B cell (primary cell): ENCODE measurements around the gene ACAP1. TPM values are rescaled to one million over a fixed set of nuclear protein-coding genes. Genes with fewer than 3 reads are reported as not detected.
"Not testable (repeated sequence)": the region's sequence is repeated elsewhere in the genome, so short reads cannot be mapped to it uniquely, and the experiment has no call there.

Source experiments
- ATAC-seq: fragments of 200-7000 bp; cut with Tn5 transposase; one replicate; pipeline ENCODE4 v1.10.0; 2021; ENCODE audit warnings: low read depth, mild to moderate bottlenecking, moderate number of reproducible peaks, moderate library complexity
- CTCF ChIA-PET: fragments of 350-600 bp; sonication (Branson Sonifier 250); formaldehyde crosslinking; loops from one replicate; lab custom pipeline; 2021; ENCODE audit warnings: antibody characterized with exemption, inconsistent platforms; lab: Charles Lee
- POLR2A ChIA-PET: fragments of 350-600 bp; sonication (Branson Sonifier 250); formaldehyde crosslinking; loops from one replicate; lab custom pipeline; 2021; ENCODE audit warnings: antibody characterized with exemption; lab: Charles Lee
- DNase-seq: peaks from one replicate; pipeline ENCODE4 v3.0.0; 2013
- H2AFZ ChIP-seq: 2 replicates; pipeline ENCODE4 v1.6.1; 2012; ENCODE audit warnings: mild to moderate bottlenecking, low read depth, low read length; ENCODE audit not compliant: insufficient read depth, poor library complexity, severe bottlenecking
- H3K27ac ChIP-seq, 2 donors: 1 replicate in 1 of 2; 2 replicates in 1 of 2; pipeline ENCODE4 v1.5.1; 2012 to 2013; ENCODE audit warnings: low read length in 2 of 2, mild to moderate bottlenecking in 2 of 2, moderate library complexity in 1 of 2
- H3K27me3 ChIP-seq, 4 experiments: fragments of 200-600 bp in 1 of 4; sonication (generic) in 1 of 4; replicated peaks in 1 of 4; 1 replicate in 2 of 4; 2 replicates in 2 of 4; pipeline versions ENCODE4 v1.6.1 to v1.7.0; 2013 to 2016; ENCODE audit warnings: low read length in 3 of 4, mild to moderate bottlenecking in 2 of 4, mixed read lengths in 1 of 4, moderate library complexity in 1 of 4; ENCODE audit not compliant: insufficient read depth in 4 of 4, control insufficient read depth in 3 of 4; ENCODE audit errors: control extremely low read depth in 1 of 4
- H3K36me3 ChIP-seq, 2 experiments: replicated peaks in 1 of 2; 1 replicate in 1 of 2; 2 replicates in 1 of 2; pipeline versions ENCODE4 v1.6.1 to v1.7.1; 2013; ENCODE audit warnings: low read length in 1 of 2; ENCODE audit not compliant: insufficient read depth in 2 of 2, control insufficient read depth in 1 of 2; ENCODE audit errors: control extremely low read depth in 1 of 2, extremely low read depth in 1 of 2
- H3K4me1 ChIP-seq, 2 donors: fragments of 200-600 bp in 1 of 2; sonication (generic) in 1 of 2; 1 replicate in 1 of 2; 2 replicates in 1 of 2; pipeline versions ENCODE4 v1.5.1 to v1.6.1; 2013 to 2017; ENCODE audit warnings: low read length in 2 of 2; ENCODE audit not compliant: control insufficient read depth in 2 of 2, insufficient read depth in 2 of 2
- H3K4me2 ChIP-seq: replicated peaks from 2 replicates; pipeline ENCODE3; 2012; ENCODE audit warnings: mild to moderate bottlenecking, low read depth, low read length; ENCODE audit not compliant: poor library complexity, severe bottlenecking
- H3K4me3 ChIP-seq, 5 experiments: fragments of 200-600 bp in 1 of 5; sonication (generic) in 1 of 5; 1 replicate in 3 of 5; 2 replicates in 2 of 5; pipeline versions ENCODE4 v1.5.1 to v1.7.0; 2011 to 2016; ENCODE audit warnings: low read length in 4 of 5, mild to moderate bottlenecking in 4 of 5, low read depth in 2 of 5, control low read depth in 1 of 5, moderate library complexity in 1 of 5; ENCODE audit not compliant: insufficient read depth in 1 of 5; ENCODE audit errors: control extremely low read depth in 1 of 5, extremely low read depth in 1 of 5
- H3K79me2 ChIP-seq: fragments of 200-600 bp; sonication (generic); one replicate; pipeline ENCODE4 v1.6.0; 2016; ENCODE audit warnings: low read length; ENCODE audit not compliant: control insufficient read depth, insufficient read depth
- H3K9ac ChIP-seq: fragments of 200-600 bp; sonication (generic); 2 replicates; pipeline ENCODE4 v1.6.1; 2017; ENCODE audit warnings: mild to moderate bottlenecking, low read length, moderate library complexity
- H3K9me3 ChIP-seq, 3 donors: one replicate each; pipeline versions ENCODE4 v1.6.1 to v1.7.1; 2013; ENCODE audit warnings: low read length in 2 of 3; ENCODE audit not compliant: control insufficient read depth in 2 of 3, insufficient read depth in 1 of 3; ENCODE audit errors: control extremely low read depth in 1 of 3
- H4K20me1 ChIP-seq: 2 replicates; pipeline ENCODE4 v1.6.0; 2012; ENCODE audit warnings: mild to moderate bottlenecking, low read length; ENCODE audit not compliant: insufficient read depth, control insufficient read depth, poor library complexity, severe bottlenecking
- H3K27ac Mint-ChIP-seq: one replicate; pipeline ENCODE4 v1.8.0; 2021; ENCODE audit warnings: mixed read lengths
- H3K27me3 Mint-ChIP-seq: one replicate; pipeline ENCODE4 v1.8.0; 2021; ENCODE audit warnings: mixed read lengths
- H3K4me1 Mint-ChIP-seq: one replicate; pipeline ENCODE4 v1.8.0; 2021; ENCODE audit warnings: mixed read lengths
- H3K4me3 Mint-ChIP-seq: one replicate; pipeline ENCODE4 v1.8.0; 2021; ENCODE audit warnings: mixed read lengths
- H3K9me3 Mint-ChIP-seq: one replicate; pipeline ENCODE4 v1.8.0; 2022; ENCODE audit warnings: mixed read lengths; ENCODE audit not compliant: insufficient read depth
- EZH2 ChIP-seq: IDR thresholded peaks from 2 replicates; pipeline ENCODE4 v1.6.1; 2012; ENCODE audit warnings: borderline replicate concordance, low read depth, mild to moderate bottlenecking, moderate library complexity, low read length; ENCODE audit not compliant: insufficient read depth, poor library complexity, severe bottlenecking
- WGBS: methylation state at CpG from one replicate; pipeline ENCODE4 v1.1.5; 2013; ENCODE audit warnings: missing lambda C conversion rate; ENCODE audit not compliant: insufficient coverage; 5-methylcytosine and 5-hydroxymethylcytosine counted together
- intact Hi-C: fragments of 100-400 bp; cut with micrococcal nuclease; formaldehyde crosslinking; loops from one replicate; pipeline ENCODE4 v1.10.0; 2022
- polyA plus RNA-seq: library from polyadenylated mRNA; depleted of rRNA; stranded (reverse); fragments of >200 nt; gene quantifications from 2 replicates; pipeline ENCODE4 v1.2.3, GENCODE V29; 2012
- total RNA-seq, 2 donors: library from RNA; stranded (reverse); fragments of 120-200 nt in 1 of 2; gene quantifications; 1 replicate in 1 of 2; 2 replicates in 1 of 2; pipeline versions ENCODE4 v1.2.3 to v1.2.4, GENCODE V29; 2013 to 2022
- TF ChIP-seq, protein P1 (sequence below): fragments of 200-600 bp; IDR thresholded peaks from one replicate; pipeline ENCODE4 v1.8.0; 2022; ENCODE audit warnings: antibody characterized with exemption, mild to moderate bottlenecking

The ACAP1 gene
- total and polyA plus RNA-seq, 2 donors (not counting 1 experiment from before 2014, with no cell fraction given): 392 to 412 TPM

DNA sequence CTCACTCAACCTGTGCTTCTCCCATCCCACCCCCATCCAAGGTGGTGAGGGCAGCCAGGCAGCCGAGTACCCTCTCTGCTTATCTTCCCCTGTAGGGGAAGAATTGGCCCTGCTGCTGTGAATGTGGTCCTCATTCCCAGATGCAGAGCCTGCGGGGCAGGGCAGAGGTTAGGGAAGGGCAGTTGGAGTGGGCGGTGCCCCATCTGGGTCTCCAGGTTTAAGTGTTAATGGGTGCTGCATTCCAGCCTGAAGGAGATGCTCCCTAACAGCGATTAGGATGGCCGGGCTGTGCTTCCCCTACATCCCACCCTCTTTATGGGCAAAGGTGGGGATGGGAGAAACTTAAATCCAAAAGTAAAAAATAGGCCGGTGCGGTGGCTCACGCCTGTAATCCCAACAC is 30.8 kb downstream of the ACAP1 start:
- no peak overlapping the region for H3K9ac ChIP-seq
- no peak overlapping the region for H3K4me2 ChIP-seq
- H3K79me2 ChIP-seq: no peaks in the 10 kb centered on the region
- ATAC-seq: no peak
- H3K27ac ChIP-seq: no peak overlapping the region
- no peaks in the 10 kb centered on the region for H3K36me3 ChIP-seq
- Mint-ChIP-seq H3K4me1 (no peaks in the 10 kb centered on the region), H3K4me3 (no peak overlapping the region), H3K27me3 (peaks cover 3% of the 10 kb centered on the region), H3K27ac (no peak overlapping the region), H3K9me3 (no peaks in the 10 kb centered on the region)
- H2AFZ ChIP-seq: no peak overlapping the region
- no peak overlapping the region for H3K4me3 ChIP-seq
- DNase-seq: no peak
- no peaks in the 10 kb centered on the region for H3K9me3 ChIP-seq
- peaks cover 0 to 5% (median 0%) of the 10 kb centered on the region in 4 experiments for H3K27me3 ChIP-seq
- no peaks in the 10 kb centered on the region for H3K4me1 ChIP-seq
- 89% methylated on average over 6 of the region's 8 CpGs for WGBS
- no peak for TF ChIP-seq EZH2
- TF ChIP-seq, protein P1, sequence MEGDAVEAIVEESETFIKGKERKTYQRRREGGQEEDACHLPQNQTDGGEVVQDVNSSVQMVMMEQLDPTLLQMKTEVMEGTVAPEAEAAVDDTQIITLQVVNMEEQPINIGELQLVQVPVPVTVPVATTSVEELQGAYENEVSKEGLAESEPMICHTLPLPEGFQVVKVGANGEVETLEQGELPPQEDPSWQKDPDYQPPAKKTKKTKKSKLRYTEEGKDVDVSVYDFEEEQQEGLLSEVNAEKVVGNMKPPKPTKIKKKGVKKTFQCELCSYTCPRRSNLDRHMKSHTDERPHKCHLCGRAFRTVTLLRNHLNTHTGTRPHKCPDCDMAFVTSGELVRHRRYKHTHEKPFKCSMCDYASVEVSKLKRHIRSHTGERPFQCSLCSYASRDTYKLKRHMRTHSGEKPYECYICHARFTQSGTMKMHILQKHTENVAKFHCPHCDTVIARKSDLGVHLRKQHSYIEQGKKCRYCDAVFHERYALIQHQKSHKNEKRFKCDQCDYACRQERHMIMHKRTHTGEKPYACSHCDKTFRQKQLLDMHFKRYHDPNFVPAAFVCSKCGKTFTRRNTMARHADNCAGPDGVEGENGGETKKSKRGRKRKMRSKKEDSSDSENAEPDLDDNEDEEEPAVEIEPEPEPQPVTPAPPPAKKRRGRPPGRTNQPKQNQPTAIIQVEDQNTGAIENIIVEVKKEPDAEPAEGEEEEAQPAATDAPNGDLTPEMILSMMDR: no peak
- ChIA-PET CTCF (interaction anchor here (0.9 kb wide), 1 partner anchor 12 kb away, joined by 3 read pairs; the partner anchor contains the start of gene TMEM95), POLR2A (no interaction called here)
- intact Hi-C loops: no loop called here
- no peaks in the 10 kb centered on the region for H4K20me1 ChIP-seq

DNA sequence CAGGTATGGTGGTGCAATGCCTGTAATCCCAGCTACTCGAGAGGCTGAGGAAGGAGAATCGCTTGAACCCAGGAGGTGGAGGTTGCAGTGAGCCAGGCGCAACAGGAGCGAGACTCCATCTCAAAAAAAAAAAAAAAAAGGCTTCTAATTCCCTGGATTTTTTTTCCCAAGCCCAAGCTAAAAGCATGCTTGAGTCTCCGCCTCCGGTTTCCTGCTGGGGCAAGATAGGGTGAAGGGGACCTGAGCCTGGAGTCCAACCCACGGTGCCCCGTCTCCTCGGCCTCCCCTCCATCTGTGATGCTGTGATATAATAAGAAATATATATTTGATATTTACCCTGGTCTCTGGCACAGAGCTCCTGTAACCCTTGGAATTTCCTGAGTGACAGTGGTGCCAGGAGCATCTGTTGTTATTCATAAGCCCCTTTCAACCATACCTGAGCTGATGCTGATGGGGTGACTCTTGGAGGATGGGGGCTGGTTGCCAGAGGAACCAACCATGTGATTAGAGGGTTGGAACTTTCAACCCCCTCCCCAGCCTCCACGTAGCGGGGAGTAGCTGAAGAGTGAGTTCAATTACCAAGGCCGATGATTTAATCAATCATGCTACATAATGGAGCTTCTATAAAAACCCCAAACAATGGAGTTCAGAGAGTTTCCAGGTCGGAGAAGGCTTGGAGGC is 31.7 kb downstream of the ACAP1 start:
- H3K4me1 ChIP-seq: no peaks in the 10 kb centered on the region
- ChIA-PET POLR2A (interaction anchor here (0.6 kb wide), 1 partner anchor 74 kb away, joined by 4 read pairs; no protein-coding TSS in a partner anchor), CTCF (interaction anchor here (0.9 kb wide), 1 partner anchor 13 kb away, joined by 3 read pairs; the partner anchor contains the start of gene TMEM95)
- H3K9ac ChIP-seq: no peak overlapping the region
- no peak overlapping the region for H2AFZ ChIP-seq
- ATAC-seq (no peak), DNase-seq (no peak)
- no peak overlapping the region for H3K4me3 Mint-ChIP-seq
- H3K79me2 ChIP-seq: no peaks in the 10 kb centered on the region
- no peaks in the 10 kb centered on the region for H3K36me3 ChIP-seq
- H3K27ac ChIP-seq: no peak overlapping the region
- peaks cover 3% of the 10 kb centered on the region for H3K27me3 Mint-ChIP-seq
- no peak overlapping the region for H3K4me3 ChIP-seq
- H3K9me3 ChIP-seq: no peaks in the 10 kb centered on the region
- WGBS: 83% methylated on average over 1 of the region's 13 CpGs
- peaks cover 0 to 4% (median 0%) of the 10 kb centered on the region in 4 experiments for H3K27me3 ChIP-seq
- no peaks in the 10 kb centered on the region for H3K4me1 Mint-ChIP-seq
- TF ChIP-seq, protein P1: no peak
- intact Hi-C loops: no loop called here
- H4K20me1 ChIP-seq: no peaks in the 10 kb centered on the region
- H3K9me3 Mint-ChIP-seq: no peaks in the 10 kb centered on the region
- no peak overlapping the region for H3K27ac Mint-ChIP-seq
- H3K4me2 ChIP-seq: no peak overlapping the region

DNA sequence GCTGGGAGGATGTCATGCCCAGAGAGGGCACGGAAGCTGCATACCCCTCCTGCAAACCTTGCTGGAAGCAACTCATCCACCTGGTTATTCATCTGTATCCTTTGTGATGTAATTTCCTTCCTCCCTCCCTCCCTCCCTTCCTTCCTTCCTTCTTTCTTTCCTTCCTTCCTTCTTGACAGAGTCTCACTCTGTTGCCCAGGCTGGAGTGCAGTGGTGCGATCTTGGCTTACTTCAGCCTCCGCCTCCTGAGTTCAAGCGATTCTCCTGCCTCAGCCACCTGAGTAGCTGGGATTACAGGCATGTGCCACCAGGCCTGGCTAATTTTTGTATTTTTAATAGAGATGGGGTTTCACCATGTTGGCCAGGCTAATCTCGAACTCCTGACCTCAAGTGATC is 32.3 kb downstream of the ACAP1 start:
- H3K27me3 ChIP-seq, intact Hi-C loops, H3K27me3 Mint-ChIP-seq, CTCF ChIA-PET, DNase-seq, H3K9ac ChIP-seq, H4K20me1 ChIP-seq, ATAC-seq, H3K9me3 ChIP-seq, H3K27ac Mint-ChIP-seq, H3K4me2 ChIP-seq, H3K27ac ChIP-seq, H2AFZ ChIP-seq, H3K9me3 Mint-ChIP-seq, H3K4me3 ChIP-seq, H3K4me1 ChIP-seq, POLR2A ChIA-PET, H3K36me3 ChIP-seq, H3K79me2 ChIP-seq, H3K4me1 Mint-ChIP-seq, H3K4me3 Mint-ChIP-seq: not testable (repeated sequence)
- 90% methylated on average over 5 of the region's 5 CpGs for WGBS
